H9 (cell line): Measurements from ENCODE around the gene SPATA19. TPM values are rescaled to one million over a fixed set of nuclear protein-coding genes. Genes with fewer than 3 reads are reported as not detected.

Experiments
- DNase-seq: peaks from one replicate; pipeline ENCODE4 v3.0.0-alpha.2; 2017
- H2AFZ ChIP-seq: one replicate; pipeline ENCODE4 v1.6.1; 2013; ENCODE audit warnings: mild to moderate bottlenecking, low read length, control low read depth, moderate library complexity
- H2AK5ac ChIP-seq: 2 replicates; pipeline ENCODE4 v1.6.1; 2013; ENCODE audit warnings: low read length, control low read depth, mixed read lengths; ENCODE audit not compliant: insufficient read length
- H2BK120ac ChIP-seq: one replicate; pipeline ENCODE4 v1.6.1; 2013; ENCODE audit warnings: low read depth, mild to moderate bottlenecking, low read length, control low read depth, inconsistent platforms; ENCODE audit not compliant: poor library complexity, severe bottlenecking
- H2BK12ac ChIP-seq: 2 replicates; pipeline ENCODE4 v1.6.1; 2013; ENCODE audit warnings: low read length, control low read depth, mixed read lengths, low read depth; ENCODE audit not compliant: insufficient read length
- H2BK15ac ChIP-seq: 2 replicates; pipeline ENCODE4 v1.6.1; 2013; ENCODE audit warnings: low read depth, low read length, control low read depth
- H2BK20ac ChIP-seq: one replicate; pipeline ENCODE4 v1.6.1; 2013; ENCODE audit warnings: low read depth, mild to moderate bottlenecking, low read length, control low read depth, inconsistent platforms; ENCODE audit not compliant: poor library complexity, severe bottlenecking
- H2BK5ac ChIP-seq: 2 replicates; pipeline ENCODE4 v1.6.1; 2013; ENCODE audit warnings: low read length, control low read depth, mixed read lengths; ENCODE audit not compliant: insufficient read length
- H3K14ac ChIP-seq: 2 replicates; pipeline ENCODE4 v1.6.1; 2013; ENCODE audit warnings: low read length, control low read depth; ENCODE audit not compliant: insufficient read depth
- H3K18ac ChIP-seq: 2 replicates; pipeline ENCODE4 v1.6.1; 2013; ENCODE audit warnings: low read depth, mild to moderate bottlenecking, mixed read lengths, low read length, control low read depth; ENCODE audit not compliant: insufficient read length
- H3K23ac ChIP-seq: 2 replicates; pipeline ENCODE4 v1.6.1; 2013; ENCODE audit warnings: low read length, control low read depth, mixed read lengths, low read depth; ENCODE audit not compliant: insufficient read length
- H3K23me2 ChIP-seq: 2 replicates; pipeline ENCODE4 v1.6.1; 2013; ENCODE audit warnings: low read depth, mild to moderate bottlenecking, mixed read lengths, low read length, control low read depth; ENCODE audit not compliant: insufficient read length, poor library complexity, severe bottlenecking
- H3K27ac ChIP-seq: 2 replicates; pipeline ENCODE4 v1.5.1; 2013; ENCODE audit warnings: low read length, control low read depth, mixed read lengths, low read depth; ENCODE audit not compliant: insufficient read length
- H3K27me3 ChIP-seq: 2 replicates; pipeline ENCODE4 v1.6.1; 2013; ENCODE audit warnings: low read length, control low read depth, inconsistent platforms; ENCODE audit not compliant: insufficient read depth
- H3K4ac ChIP-seq: 2 replicates; pipeline ENCODE4 v1.6.1; 2013; ENCODE audit warnings: low read depth, mild to moderate bottlenecking, control low read depth, inconsistent platforms, low read length, moderate library complexity
- H3K4me1 ChIP-seq: 2 replicates; pipeline ENCODE4 v1.6.1; 2013; ENCODE audit warnings: low read length, control low read depth, inconsistent platforms; ENCODE audit not compliant: insufficient read depth
- H3K4me2 ChIP-seq: 2 replicates; pipeline ENCODE4 v1.6.1; 2013; ENCODE audit warnings: low read length, control low read depth, mixed read lengths; ENCODE audit not compliant: insufficient read length, insufficient read depth
- H3K56ac ChIP-seq: 2 replicates; pipeline ENCODE4 v1.6.1; 2013; ENCODE audit warnings: low read depth, mild to moderate bottlenecking, mixed read lengths, low read length, control low read depth; ENCODE audit not compliant: insufficient read length
- H3K79me1 ChIP-seq: 2 replicates; pipeline ENCODE4 v1.6.1; 2013; ENCODE audit warnings: low read depth, mild to moderate bottlenecking, moderate library complexity, low read length, control low read depth, inconsistent platforms; ENCODE audit not compliant: insufficient read depth, poor library complexity, severe bottlenecking
- H3K79me2 ChIP-seq: 2 replicates; pipeline ENCODE4 v1.6.1; 2013; ENCODE audit warnings: low read length, control low read depth, inconsistent platforms; ENCODE audit not compliant: insufficient read depth
- H3K9ac ChIP-seq: 2 replicates; pipeline ENCODE4 v1.6.1; 2013; ENCODE audit warnings: low read length, control low read depth, mixed read lengths; ENCODE audit not compliant: insufficient read length; ENCODE audit errors: extremely low read depth
- H3K9me3 ChIP-seq: one replicate; pipeline ENCODE4 v1.6.1; 2013; ENCODE audit warnings: low read depth, low read length, inconsistent platforms; ENCODE audit not compliant: control insufficient read depth
- H3T11ph ChIP-seq: one replicate; pipeline ENCODE4 v1.6.1; 2013; ENCODE audit warnings: mild to moderate bottlenecking, low read length, control low read depth, inconsistent platforms
- H4K20me1 ChIP-seq: one replicate; pipeline ENCODE4 v1.6.1; 2013; ENCODE audit not compliant: control insufficient read depth, insufficient read length, insufficient read depth
- H4K5ac ChIP-seq: 2 replicates; pipeline ENCODE4 v1.6.1; 2013; ENCODE audit warnings: low read depth, mild to moderate bottlenecking, mixed read lengths, low read length, control low read depth; ENCODE audit not compliant: insufficient read length
- H4K8ac ChIP-seq: replicated peaks from 2 replicates; pipeline ENCODE4 v1.6.1; 2013; ENCODE audit warnings: low read length, control low read depth, mixed read lengths, low read depth; ENCODE audit not compliant: insufficient read length
- H4K91ac ChIP-seq: 2 replicates; pipeline ENCODE4 v1.6.1; 2013; ENCODE audit warnings: low read depth, mild to moderate bottlenecking, moderate library complexity, mixed read lengths, low read length, control low read depth; ENCODE audit not compliant: insufficient read length
- H3K27ac Mint-ChIP-seq, 3 experiments: 2 replicates in 2 of 3; 3 replicates in 1 of 3; pipeline ENCODE4 v1.8.0; 2020 to 2021; ENCODE audit warnings: mixed read lengths in 3 of 3, mild to moderate bottlenecking in 1 of 3, moderate library complexity in 1 of 3
- H3K27me3 Mint-ChIP-seq: 2 replicates; pipeline ENCODE4 v1.8.0; 2021; ENCODE audit warnings: low read depth, mild to moderate bottlenecking, moderate library complexity, mixed read lengths
- H3K36me3 Mint-ChIP-seq, 3 experiments: 2 replicates in 2 of 3; 3 replicates in 1 of 3; pipeline ENCODE4 v1.8.0; 2020 to 2021; ENCODE audit warnings: low read depth in 3 of 3, mixed read lengths in 3 of 3; ENCODE audit not compliant: insufficient read depth in 1 of 3
- H3K4me1 Mint-ChIP-seq, 2 experiments: 2 replicates each; pipeline ENCODE4 v1.8.0; 2020; ENCODE audit warnings: mixed read lengths in 2 of 2
- H3K4me3 Mint-ChIP-seq, 2 experiments: 2 replicates in 1 of 2; 3 replicates in 1 of 2; pipeline ENCODE4 v1.8.0; 2020 to 2021; ENCODE audit warnings: mild to moderate bottlenecking in 2 of 2, mixed read lengths in 2 of 2, moderate library complexity in 1 of 2
- H3K9me3 Mint-ChIP-seq, 2 experiments: 2 replicates in 1 of 2; 3 replicates in 1 of 2; pipeline ENCODE4 v1.8.0; 2020; ENCODE audit warnings: mild to moderate bottlenecking in 2 of 2, mixed read lengths in 2 of 2, moderate library complexity in 1 of 2
- WGBS: extraction: QIAGEN DNeasy Blood & Tissue Kit; methylation state at CpG from one replicate; pipeline ENCODE4 v1.1.7; 2013; ENCODE audit warnings: missing lambda C conversion rate, low lambda C conversion rate, mixed read lengths; ENCODE audit not compliant: insufficient read length; ENCODE audit errors: extremely low coverage; 5-methylcytosine and 5-hydroxymethylcytosine counted together
- total RNA-seq: library from RNA; stranded (reverse); gene quantifications from 2 replicates; pipeline ENCODE4 v1.2.1, GENCODE V29; 2021
- TF ChIP-seq, protein P1 (sequence below): fragments of 200-600 bp; sonication (generic); conservative IDR thresholded peaks from 3 replicates; pipeline ENCODE4 v1.8.0; 2021; ENCODE audit warnings: antibody characterized with exemption, mild to moderate bottlenecking

SPATA19 gene
- total RNA-seq, 1 experiment from 2014 or later, result not detected

DNA sequence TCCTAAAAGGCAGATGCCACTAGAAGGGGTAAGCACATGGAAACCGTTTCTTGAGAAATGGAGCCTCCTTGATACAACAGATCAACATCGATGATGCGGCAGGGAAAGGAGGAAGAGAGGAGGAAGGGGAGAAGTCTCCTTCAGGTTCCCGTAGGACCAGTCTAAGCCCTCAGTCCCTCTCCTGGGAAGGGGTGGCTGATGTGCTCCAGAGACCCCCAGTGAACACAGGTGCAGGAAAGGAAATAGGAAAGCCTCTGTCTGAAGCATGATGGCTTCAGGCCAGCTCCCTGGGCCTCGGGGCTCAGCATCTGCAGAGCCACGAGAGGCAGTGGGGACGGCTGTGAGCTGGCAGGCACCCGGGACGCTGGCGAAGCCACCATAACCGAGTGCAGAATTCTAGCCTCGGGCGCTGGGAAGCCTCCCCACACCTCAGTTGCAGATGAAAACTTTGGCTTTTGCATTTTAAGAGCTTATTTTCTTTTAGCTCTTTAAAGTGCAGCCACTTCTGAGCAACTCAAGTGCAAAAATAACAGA is 1.8 kb downstream of the SPATA19 start:
- Histone ChIP-seq H4K8ac (no peak overlapping the region), H3K4me2 (no peak overlapping the region), H3K79me2 (no peaks in the 10 kb centered on the region), H3K23ac (no peak overlapping the region), H2AFZ (no peak overlapping the region), H4K5ac (no peak overlapping the region), H2BK120ac (no peak overlapping the region), H2BK12ac (no peak overlapping the region), H3K27ac (no peak overlapping the region), H4K91ac (no peak overlapping the region), H2BK20ac (no peak overlapping the region), H3K4me1 (no peaks in the 10 kb centered on the region), H3K9me3 (no peaks in the 10 kb centered on the region), H3K14ac (no peak overlapping the region), H3K23me2 (no peaks in the 10 kb centered on the region), H3K79me1 (no peaks in the 10 kb centered on the region), H2AK5ac (no peak overlapping the region), H3K56ac (no peak overlapping the region), H3K18ac (no peak overlapping the region), H3K4ac (no peak overlapping the region), H3T11ph (no peak overlapping the region), H3K27me3 (0 out of 2 replicates have a peak, but pooled peaks cover 2% of the 10 kb centered on the region), H2BK15ac (no peak overlapping the region), H2BK5ac (no peak overlapping the region), H3K9ac (no peak overlapping the region), H4K20me1 (peaks cover 2% of the 10 kb centered on the region)
- Mint-ChIP-seq H3K27me3 (peaks cover 10% of the 10 kb centered on the region), H3K4me3 (no peak overlapping the region), H3K27ac (no peak overlapping the region), H3K9me3 (peaks cover 3% of the 10 kb centered on the region in 2 experiments; a peak in 4 of 5 replicates), H3K36me3 (peaks cover 0 to 7% (median 0%) of the 10 kb centered on the region in 3 experiments; a peak in 3 of 7 replicates), H3K4me1 (peaks cover 3 to 14% of the 10 kb centered on the region in 2 experiments; a peak in 3 of 4 replicates)
- no CpG with 5 or more reads among the region's 13 CpGs for WGBS
- DNase-seq, result no peak
- TF ChIP-seq, protein P1, sequence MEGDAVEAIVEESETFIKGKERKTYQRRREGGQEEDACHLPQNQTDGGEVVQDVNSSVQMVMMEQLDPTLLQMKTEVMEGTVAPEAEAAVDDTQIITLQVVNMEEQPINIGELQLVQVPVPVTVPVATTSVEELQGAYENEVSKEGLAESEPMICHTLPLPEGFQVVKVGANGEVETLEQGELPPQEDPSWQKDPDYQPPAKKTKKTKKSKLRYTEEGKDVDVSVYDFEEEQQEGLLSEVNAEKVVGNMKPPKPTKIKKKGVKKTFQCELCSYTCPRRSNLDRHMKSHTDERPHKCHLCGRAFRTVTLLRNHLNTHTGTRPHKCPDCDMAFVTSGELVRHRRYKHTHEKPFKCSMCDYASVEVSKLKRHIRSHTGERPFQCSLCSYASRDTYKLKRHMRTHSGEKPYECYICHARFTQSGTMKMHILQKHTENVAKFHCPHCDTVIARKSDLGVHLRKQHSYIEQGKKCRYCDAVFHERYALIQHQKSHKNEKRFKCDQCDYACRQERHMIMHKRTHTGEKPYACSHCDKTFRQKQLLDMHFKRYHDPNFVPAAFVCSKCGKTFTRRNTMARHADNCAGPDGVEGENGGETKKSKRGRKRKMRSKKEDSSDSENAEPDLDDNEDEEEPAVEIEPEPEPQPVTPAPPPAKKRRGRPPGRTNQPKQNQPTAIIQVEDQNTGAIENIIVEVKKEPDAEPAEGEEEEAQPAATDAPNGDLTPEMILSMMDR, result no peak
